ENCODE results near the gene INTS15. TPM values are rescaled to one million over a fixed set of nuclear protein-coding genes. Genes with fewer than 3 reads are reported as not detected.
A peak's percentile ranks its signal among the peaks of the same experiment; 100 is the strongest.

The INTS15 gene
- total and polyA plus RNA-seq, 2 experiments from 2014 or later: 7.0 to 27.0 TPM

- 0 out of 2 replicates have a peak, but pooled peaks cover 5% of the 10 kb centered on the region for H3K36me3 ChIP-seq (ENCODE audit: insufficient read depth)
- TF ChIP-seq REST (IDR thresholded peaks at IDR 0.05; ENCODE audit: unreplicated experiment) (no peak), EZH2 (IDR thresholded peaks at IDR 0.05; ENCODE audit: low read depth, unreplicated experiment) (no peak), CREB1 (CRISPR knock-in tag; IDR thresholded peaks at IDR 0.05; ENCODE audit: low read depth) (no peak), ZNF114 (CRISPR knock-in tag; IDR thresholded peaks at IDR 0.05) (no peak), ZNF462 (CRISPR knock-in tag; IDR thresholded peaks at IDR 0.05) (no peak), ZNF331 (CRISPR knock-in tag; IDR thresholded peaks at IDR 0.05; ENCODE audit: low read depth) (no peak), NANOG (IDR thresholded peaks at IDR 0.05; ENCODE audit: borderline replicate concordance) (no peak), STAT1 (IDR thresholded peaks at IDR 0.05; ENCODE audit: unreplicated experiment) (no peak), POLR2AphosphoS5 (IDR thresholded peaks at IDR 0.05; ENCODE audit: low read depth) (no peak), JUNB (IDR thresholded peaks at IDR 0.05; ENCODE audit: unreplicated experiment) (no peak), EZH2phosphoT487 (IDR thresholded peaks at IDR 0.05; ENCODE audit: unreplicated experiment) (no peak), CTCF (conservative IDR thresholded peaks at IDR 0.05; ENCODE audit: low read depth in 2 of 2) (no peak), ETS1 (IDR thresholded peaks at IDR 0.05) (no peak)
- peak overlapping the region; percentile 94 for H3K4me3 ChIP-seq
- peaks cover 5% of the 10 kb centered on the region; the same call in 1 of the 2 replicates for H3F3A ChIP-seq (replicated peaks; ENCODE audit: low read depth)
- H3K4me3 Mint-ChIP-seq: peak overlapping the region; percentile 88
- no peak overlapping the region for H3K27ac ChIP-seq (ENCODE audit: low read depth)
- H3K4me2 ChIP-seq: peak overlapping the region; percentile 84
- H3K4me1 ChIP-seq (ENCODE audit: insufficient read depth): no peaks in the 10 kb centered on the region
- H3K4me1 Mint-ChIP-seq: peaks cover 3% of the 10 kb centered on the region; the same call in 1 of the 3 replicates
- no peaks in the 10 kb centered on the region for H4K20me1 ChIP-seq (replicated peaks; ENCODE audit: insufficient read depth)
- H3K27me3 ChIP-seq (ENCODE audit: insufficient read depth): no peaks in the 10 kb centered on the region
- no peaks in the 10 kb centered on the region for H3K9me3 Mint-ChIP-seq
- peaks cover 3% of the 10 kb centered on the region for H3K27me3 Mint-ChIP-seq (ENCODE audit: insufficient read depth, low read depth, poor library complexity)
- ATAC-seq: no peak
- peak overlapping the region; percentile 20; the same call in 1 of the 2 replicates for H3K27ac Mint-ChIP-seq
- peaks cover 33% of the 10 kb centered on the region for H3K36me3 Mint-ChIP-seq (ENCODE audit: low read depth)
- H2AFZ ChIP-seq: no peak overlapping the region
- no peak for DNase-seq (ENCODE audit: low spot score)
- no peaks in the 10 kb centered on the region for H3K9me2 ChIP-seq (ENCODE audit: insufficient read depth)
- H3K79me2 ChIP-seq (replicated peaks; ENCODE audit: insufficient read depth): no peaks in the 10 kb centered on the region
These were observed 11.4 kb upstream of the INTS15 start for GRCh38 chr7:6578114-6579084.

Measured in GM23338 (cell line).